ENCODE measurements around the gene VAPA.

VAPA gene

GRCh38 chr18:9986156-9986930 lies 72.5 kb downstream of the VAPA start:
- H3K4me3 ChIP-seq (replicated peaks; ENCODE audit: low read depth, low read length), result no peak overlapping the region
- TF ChIP-seq CTCF (IDR thresholded peaks at IDR 0.05; ENCODE audit: low read length, missing control alignments), result no peak
- DNase-seq (ENCODE audit: low read depth), result no peak

GRCh38 chr18:9987345-9987744 lies 73.5 kb downstream of the VAPA start:
- no peak overlapping the region for H3K4me3 ChIP-seq (replicated peaks; ENCODE audit: low read depth, low read length)
- no peak for TF ChIP-seq CTCF (IDR thresholded peaks at IDR 0.05; ENCODE audit: low read length, missing control alignments)
- peak; percentile 24 for DNase-seq (ENCODE audit: low read depth)

GRCh38 chr18:9987931-9988330 lies 74.1 kb downstream of the VAPA start:
- DNase-seq (ENCODE audit: low read depth), result no peak
- no peak for TF ChIP-seq CTCF (IDR thresholded peaks at IDR 0.05; ENCODE audit: low read length, missing control alignments)
- no peak overlapping the region for H3K4me3 ChIP-seq (replicated peaks; ENCODE audit: low read depth, low read length)

- no peak overlapping the region for H3K4me3 ChIP-seq (replicated peaks; ENCODE audit: low read depth, low read length)
- no peak for TF ChIP-seq CTCF (IDR thresholded peaks at IDR 0.05; ENCODE audit: low read length, missing control alignments)
- DNase-seq (ENCODE audit: low read depth), result no peak
These were observed 74.8 kb downstream of the VAPA start for GRCh38 chr18:9988665-9989064.

- DNase-seq (ENCODE audit: low read depth), result no peak
- no peak for TF ChIP-seq CTCF (IDR thresholded peaks at IDR 0.05; ENCODE audit: low read length, missing control alignments)
- H3K4me3 ChIP-seq (replicated peaks; ENCODE audit: low read depth, low read length), result no peak overlapping the region
These were observed 75.7 kb downstream of the VAPA start for GRCh38 chr18:9989481-9989880.

- TF ChIP-seq CTCF (IDR thresholded peaks at IDR 0.05; ENCODE audit: low read length, missing control alignments), result no peak
- no peak for DNase-seq (ENCODE audit: low read depth)
- H3K4me3 ChIP-seq (replicated peaks; ENCODE audit: low read depth, low read length), result no peak overlapping the region
These were observed 77.5 kb downstream of the VAPA start for GRCh38 chr18:9991011-9992000.
